NCI-H1105 (cell line): Measurements from ENCODE around the gene TEDC1.

Experiments used
- DNase-seq: peaks from one replicate; lab custom pipeline; 2025; lab: John Stamatoyannopoulos, UW

Gene TEDC1

DNA sequence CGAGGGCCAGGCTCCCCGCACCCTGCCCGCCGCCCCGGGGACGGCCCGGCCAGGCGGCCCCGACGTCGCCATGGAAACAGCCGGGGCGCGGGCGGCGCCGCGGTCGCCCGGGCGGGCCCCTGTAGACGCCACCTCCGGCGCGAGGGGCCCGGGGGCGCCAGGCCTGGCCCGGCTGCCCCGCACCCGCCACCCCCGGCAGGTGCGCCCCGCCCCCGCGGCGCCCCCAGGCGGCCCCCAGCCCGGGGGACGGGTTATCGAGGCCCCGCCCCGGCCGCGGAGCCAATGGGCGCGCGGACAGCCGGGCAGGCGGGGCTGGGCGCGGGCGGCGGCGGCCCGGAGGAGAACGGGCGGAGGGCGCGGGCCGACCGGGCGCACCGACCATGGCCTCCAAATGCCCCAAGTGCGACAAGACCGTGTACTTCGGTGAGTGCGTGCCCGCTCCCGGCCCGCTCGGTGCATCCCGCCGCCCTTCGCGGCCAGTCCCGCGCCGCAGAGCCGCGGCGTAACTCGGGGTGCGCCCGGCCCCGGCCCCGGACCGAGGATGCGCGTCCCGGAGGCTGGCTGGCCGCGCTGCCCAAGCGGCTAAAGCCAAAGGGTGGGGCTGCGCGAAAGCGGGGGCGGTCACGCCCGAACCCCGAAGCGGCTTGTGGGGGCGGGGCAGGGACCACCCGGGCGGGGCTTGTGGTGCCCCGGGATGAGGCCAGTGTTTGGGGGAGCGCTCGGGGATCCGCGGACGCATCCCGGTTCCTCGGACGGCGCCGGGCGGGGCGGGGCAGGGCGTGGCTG lies 16.4 kb upstream of the TEDC1 start, which contains the start of gene CRIP2:
TSS of gene CRIP2 (plus strand) at position 339 of the 786 bp plus-strand sequence. CDS start at position 381, 42 bp downstream.
- DNase-seq, result peak; percentile 76

DNA sequence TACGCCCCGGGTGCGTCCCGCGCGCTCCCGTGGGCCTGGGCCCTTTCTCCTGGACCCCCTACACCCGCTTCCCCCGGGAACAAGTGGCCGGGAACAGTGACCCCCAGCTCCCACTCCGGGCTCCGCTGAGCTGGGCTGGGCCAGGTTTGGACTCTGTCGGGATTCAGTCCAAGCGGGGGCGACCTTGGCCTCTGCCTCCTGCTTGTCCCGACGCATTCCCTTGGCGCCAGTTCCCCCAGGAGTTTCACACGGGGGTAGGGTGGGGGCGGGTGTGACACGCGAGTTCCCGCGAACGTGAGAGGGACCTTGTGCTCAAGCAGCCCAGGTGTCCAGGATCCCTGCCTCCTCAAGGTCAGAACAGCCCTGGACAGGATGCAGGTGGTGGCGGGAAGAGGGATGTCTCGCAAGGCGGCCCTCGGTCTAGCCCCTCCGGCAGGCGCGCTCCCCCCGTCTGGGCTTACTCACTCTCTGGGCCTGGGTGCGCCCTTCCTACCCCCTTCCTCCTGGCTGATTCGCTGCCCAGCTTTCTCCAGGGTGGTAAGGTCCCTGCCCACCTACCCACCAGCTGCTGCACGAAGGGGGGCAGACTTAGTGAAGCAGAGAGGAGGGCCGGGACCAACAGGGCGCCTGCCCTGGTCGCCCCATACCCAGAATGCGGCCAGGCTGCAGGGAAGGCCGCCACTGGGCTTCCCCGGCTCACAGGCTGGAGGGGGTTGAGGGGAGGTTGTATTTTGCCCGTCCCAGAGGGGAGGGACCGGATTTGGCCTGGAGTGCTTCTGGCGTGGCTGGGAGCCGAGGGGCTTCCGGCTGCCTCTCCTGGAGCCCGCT lies 15.6 kb upstream of the TEDC1 start:
- no peak for DNase-seq

DNA sequence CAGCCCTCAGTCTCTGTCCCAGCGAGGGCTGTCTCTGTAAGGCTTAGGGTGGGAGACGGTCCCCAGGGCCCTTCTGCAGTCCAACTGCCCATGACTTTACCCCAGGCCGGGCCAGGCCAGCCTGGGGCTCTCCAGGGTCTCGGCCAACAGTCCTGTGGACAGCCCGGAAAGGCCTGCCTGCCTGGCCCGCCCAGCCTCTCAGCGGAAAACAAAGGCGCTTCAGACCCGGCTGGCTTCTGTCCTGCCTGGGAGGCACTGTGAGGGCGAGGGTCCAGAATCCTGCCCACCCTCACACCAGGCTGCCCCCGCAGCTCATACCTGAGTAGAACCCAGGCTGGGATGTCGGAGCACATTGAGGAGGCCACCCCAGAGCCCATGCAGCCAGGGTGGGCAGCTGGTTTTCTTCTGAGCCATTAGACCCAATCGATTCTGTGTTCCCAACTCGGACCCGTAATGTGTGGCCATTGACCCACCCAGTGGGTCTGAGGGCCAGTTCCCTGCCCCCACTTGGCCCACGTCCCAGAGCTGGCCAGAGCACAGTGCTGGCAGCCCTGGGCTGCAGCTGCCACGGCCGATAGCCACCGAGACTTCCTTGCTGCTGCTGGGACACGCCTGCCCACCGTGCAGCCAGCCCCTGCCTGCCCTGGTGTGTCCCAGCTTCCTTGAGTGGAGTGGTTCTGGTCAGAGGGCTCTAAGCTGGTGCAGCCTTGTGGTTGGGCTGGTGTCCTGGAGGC lies 14.8 kb upstream of the TEDC1 start:
- DNase-seq, result no peak

DNA sequence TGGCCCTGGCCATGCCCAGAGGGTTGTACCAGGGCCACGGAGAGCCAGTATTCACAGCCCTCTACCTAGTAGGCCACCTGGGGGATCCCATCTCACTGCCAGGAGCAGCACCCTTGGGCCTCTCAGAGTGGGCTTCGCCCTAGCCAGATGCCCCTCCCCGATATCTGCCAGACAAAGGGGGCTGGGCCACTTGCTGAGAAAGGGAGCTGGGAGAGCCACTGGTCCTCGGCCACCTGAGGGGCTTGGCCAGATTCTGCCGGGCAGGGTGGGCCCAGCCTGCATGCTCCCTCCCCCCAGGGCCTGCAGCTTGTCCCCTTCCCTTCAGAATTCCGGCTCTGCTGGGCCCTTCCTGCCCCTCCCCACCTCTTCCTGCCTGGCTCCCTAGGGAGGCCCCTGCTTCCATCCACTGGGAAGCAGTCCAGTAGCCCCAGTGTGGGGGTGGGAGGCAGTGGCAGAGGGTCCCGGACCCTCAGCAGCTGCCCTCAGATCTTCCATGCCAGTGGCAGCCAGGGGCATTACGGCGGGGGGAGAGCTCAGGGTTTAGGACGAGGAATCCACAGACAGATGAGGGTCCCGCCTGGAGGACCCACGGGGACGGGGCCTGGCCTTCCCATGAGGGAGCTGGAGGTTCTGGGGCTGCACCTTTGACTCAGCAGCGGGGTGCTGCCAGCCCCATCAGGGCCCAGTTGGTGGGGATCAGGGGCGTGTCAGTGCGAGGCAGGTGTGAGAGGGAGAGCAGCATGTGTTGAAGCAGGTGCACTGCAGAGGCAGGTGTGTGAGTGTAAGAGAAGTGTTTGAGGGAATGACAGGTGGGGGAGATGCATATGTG lies 14.0 kb upstream of the TEDC1 start:
- no peak for DNase-seq

DNA sequence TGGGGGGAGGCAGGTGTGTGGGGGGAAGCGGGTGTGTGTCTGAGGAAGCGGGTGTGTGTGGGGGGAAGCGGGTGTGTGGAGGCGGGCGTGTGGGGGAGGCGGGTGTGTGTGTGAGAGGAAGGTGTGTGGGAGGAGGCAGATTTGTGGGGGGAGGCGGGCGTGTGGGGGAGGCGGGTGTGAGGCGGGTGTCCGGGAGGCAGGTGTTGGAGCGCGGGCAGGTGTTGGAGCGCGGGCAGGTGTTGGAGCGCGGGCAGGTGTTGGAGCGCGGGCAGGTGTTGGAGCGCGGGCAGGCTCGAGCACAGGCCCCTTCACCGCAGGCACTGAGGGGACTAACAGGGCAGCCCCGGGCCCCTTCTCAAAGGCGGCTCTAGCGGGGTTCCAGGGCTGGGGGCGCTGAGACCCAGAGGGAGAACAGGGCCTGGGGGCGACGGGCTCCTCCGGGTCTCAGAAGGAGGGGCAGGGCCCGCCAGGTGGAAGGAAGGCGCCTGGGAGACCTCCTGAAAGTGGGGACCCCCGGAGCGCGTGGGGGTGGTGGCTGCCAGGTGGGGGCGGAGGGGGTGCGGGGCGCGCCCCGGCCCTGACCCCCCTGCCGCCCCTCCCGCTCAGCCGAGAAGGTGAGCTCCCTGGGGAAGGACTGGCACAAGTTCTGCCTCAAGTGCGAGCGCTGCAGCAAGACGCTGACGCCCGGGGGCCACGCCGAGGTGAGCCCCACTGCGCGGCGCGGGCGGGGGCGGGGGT lies 13.2 kb upstream of the TEDC1 start:
- peak; percentile 17 for DNase-seq

DNA sequence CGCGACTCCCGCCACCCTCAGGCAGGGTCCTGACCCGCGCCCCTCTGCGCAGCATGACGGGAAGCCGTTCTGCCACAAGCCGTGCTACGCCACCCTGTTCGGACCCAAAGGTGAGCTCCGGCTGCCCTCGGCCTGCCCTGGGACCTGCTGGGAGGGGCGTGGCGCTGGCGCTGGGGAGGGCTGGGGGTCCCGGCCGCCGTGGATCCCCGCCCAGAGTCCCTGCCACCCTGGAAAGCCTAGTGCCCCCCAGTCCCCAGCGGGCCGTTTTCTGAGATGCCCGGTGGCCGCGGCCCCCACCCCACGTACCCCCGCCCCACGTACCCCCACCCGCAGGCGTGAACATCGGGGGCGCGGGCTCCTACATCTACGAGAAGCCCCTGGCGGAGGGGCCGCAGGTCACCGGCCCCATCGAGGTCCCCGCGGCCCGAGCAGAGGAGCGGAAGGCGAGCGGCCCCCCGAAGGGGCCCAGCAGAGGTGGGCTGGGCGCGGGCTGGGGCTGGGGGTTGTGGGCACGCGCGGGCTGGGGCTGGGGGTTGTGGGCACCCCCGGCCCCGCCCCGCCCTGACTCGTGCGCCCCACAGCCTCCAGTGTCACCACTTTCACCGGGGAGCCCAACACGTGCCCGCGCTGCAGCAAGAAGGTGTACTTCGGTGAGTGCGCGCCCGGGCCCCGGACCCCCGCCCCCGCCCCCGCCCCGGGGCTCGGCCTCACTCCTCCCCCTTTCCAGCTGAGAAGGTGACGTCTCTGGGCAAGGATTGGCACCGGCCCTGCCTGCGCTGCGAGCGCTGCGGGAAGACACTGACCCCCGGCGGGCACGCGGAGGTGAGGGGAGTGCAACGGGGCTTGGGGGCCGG lies 12.4 kb upstream of the TEDC1 start:
- no peak for DNase-seq

DNA sequence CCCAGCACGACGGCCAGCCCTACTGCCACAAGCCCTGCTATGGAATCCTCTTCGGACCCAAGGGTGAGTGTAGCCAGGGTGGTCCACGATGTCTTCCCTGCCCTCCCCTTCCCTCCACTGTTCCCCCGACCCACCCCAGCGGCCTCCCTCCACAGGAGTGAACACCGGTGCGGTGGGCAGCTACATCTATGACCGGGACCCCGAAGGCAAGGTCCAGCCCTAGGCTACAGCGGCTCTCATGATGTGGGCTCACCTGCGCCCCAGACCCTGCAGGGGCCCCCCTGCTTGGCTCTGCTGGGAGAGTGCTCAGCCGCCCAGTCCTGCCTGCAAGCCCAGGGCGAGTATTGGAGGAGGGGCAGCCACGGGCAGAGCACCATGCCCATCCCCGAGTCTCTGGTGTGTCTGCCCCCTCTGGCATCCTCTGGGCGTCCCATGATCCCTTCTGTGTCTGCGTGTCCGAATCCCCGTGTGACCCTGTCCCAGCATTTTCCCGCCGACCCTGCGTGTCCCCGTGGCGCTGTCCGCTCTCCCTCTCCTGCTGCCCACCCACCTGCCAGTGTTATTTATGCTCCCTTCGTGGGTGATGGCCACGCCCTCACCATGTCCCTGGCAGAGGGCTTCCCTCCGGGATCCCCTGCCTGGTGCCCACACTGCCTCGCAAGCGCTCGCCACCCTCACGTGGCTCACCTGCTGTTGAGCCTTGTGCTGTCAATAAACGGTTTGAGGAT lies 11.5 kb upstream of the TEDC1 start:
- no peak for DNase-seq

DNA sequence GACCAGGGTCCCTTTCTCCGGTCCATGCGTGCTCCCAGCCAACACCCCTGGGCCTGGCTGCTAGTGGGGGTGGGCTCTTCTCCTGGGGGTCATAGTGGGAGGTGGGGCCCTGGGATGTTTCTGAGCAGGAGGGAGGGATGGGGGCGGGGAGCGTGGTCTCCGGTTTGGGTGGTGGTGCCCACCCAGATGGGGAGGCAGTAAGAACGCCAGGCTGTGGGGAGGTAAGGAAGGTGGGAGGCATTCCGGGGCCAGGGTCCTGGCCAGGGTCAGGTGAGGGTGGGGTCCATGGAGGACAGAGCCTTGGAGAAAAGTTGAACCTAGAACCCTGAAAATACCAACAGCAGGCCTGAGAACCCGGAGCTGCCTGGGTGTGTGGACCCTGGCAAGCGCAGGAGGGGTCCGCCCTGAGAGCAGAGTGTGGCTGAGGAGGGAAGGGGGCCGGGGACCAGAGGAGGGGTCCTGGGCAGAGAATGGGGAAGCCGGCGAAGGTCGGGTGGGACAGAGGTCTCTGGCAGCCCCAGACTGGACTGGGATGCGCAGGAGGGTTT lies 10.8 kb upstream of the TEDC1 start:
- no peak for DNase-seq

DNA sequence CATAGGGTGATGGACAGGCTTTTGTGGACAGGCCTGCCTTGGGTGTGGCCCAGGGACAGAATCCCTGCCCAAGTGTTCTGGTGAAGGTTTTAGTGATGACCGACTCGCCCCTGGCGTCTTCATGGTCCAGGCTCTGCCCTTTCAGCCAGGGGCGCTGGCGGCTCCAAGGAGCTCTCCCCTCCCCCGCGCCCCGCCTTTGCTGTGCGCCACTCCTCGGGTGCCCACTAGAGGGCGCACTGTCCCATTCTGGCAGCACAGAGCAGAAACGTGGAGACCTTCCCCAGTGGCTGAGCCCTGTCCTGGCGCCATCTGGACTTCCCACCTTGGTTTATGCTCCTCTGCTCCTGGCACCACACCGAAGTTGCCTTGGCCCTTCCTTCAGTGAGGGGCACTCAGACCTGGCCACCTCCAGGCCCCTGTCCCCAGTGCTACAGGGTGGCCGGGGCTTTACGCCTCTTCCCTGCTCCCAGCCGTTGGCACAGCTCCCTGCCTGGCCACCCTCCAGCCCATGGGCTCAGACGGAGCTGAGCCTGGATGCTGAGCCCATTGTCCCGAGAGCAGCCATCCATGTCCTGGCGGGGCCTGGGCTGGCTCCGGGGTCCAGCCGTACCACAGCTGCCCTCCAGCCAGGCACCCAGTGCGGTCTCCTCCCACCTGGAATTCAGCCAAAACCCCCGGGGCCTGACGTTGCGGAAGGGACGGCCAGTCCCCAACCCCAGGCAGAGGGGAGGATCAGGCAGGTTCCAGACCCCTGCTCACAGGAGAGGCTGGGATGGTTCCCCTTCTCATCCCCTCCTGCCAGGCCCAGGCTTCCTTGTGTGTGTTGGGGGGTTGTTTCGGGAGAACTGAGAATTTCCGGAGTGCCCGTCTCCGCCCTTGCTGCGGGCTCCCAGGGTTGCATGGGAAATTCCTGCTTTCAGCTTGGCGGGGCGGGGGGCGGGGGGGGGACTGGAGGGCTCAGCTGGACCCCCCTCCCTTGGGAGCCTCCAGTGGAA lies 9.9 kb upstream of the TEDC1 start:
- DNase-seq, result peak; percentile 80

DNA sequence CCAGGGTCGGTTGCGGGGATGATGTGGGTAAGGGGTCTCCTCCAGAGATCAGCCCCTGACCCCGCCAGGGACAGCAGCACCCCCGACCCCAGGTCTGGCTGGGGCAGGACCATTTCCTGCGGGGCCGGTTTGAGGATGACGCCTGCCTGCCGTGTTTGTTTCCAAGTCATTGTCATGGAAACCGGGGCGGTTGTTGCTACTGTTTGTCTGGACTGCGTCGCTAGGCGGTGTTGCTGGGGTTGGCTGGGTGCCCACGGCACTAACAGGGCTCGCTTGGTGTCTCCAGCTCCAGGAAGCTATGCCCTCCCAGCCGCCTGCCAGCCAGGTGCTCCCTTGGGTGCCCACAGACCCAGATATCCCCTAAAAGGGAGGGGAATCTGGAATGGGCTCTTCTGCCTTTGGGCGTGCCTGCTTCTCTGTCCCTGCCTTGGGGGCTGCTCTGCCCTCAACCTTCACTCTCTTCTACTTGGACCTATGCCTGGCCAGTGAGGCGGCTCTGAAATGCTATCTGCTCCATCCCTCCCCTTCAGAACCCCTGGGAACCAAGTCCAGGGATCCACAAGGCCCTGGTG lies 9.1 kb upstream of the TEDC1 start:
- DNase-seq, result peak; percentile 96

DNA sequence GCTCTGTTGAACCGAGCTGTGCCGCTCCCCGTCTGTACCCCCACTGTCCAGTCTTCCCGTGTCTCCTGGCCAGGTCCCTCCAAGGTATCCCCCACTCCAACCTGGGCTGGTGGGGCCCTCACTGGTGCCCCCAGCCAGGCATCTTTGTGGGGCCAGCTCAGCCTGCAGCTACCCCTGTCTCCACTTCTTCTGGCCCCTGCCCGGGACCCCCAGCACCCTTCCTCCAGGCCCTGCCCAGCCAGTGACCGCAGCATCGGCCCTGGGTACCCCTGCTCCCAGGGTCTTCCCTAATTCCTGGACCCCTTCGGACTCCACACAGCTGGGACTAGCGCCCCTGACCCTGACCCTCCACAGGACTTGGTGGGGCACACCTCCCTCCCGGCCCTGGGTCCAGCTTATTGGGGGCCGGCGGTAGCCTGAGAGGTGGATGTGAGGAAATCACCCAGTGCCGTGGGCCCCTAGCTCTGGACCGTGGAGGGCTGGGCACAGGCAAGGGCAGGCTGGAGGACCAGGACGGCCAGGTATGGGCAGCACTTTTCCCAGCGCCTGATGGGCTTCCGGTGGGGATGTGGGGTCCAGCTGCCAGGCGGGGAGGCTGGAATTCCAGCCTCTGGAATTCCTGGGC lies 8.4 kb upstream of the TEDC1 start:
- no peak for DNase-seq

DNA sequence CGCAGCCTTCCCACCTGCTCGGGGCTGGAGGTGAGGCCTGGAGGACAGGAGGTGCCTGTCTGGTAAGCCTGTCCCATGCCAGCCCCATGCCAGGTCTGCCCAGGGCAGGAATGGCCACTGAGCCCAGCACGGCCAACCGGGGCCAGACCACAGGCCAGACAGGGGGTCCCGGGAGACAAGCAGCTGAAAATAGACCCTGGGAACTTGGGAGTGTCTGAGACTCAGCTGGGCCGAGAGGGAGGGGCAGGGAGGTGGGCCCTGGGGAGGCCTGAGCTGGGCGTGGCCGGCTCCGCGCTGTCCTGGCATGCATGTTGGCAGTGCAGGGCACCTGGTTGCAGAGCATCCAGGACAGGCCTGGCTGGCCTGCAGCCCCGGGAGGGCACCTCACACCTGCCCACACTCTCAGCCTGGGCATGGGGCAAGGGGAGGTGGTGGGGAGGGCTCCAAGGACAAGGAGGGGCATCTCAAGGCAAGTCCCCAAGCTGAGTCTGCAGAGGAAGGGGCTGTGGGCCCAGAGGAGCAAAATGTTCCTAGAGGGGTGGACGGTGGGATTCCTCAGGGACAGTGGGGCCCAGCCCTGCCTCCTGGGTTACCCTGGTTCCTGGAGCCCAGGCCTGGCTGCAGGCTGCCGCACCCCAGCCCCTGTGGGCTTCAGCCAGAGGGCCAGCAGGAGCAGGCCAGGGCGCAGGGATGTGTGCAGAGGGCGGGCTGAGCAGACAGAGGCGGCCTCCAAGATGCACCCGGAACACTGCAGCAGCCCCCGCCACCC lies 7.6 kb upstream of the TEDC1 start:
- DNase-seq, result no peak

DNA sequence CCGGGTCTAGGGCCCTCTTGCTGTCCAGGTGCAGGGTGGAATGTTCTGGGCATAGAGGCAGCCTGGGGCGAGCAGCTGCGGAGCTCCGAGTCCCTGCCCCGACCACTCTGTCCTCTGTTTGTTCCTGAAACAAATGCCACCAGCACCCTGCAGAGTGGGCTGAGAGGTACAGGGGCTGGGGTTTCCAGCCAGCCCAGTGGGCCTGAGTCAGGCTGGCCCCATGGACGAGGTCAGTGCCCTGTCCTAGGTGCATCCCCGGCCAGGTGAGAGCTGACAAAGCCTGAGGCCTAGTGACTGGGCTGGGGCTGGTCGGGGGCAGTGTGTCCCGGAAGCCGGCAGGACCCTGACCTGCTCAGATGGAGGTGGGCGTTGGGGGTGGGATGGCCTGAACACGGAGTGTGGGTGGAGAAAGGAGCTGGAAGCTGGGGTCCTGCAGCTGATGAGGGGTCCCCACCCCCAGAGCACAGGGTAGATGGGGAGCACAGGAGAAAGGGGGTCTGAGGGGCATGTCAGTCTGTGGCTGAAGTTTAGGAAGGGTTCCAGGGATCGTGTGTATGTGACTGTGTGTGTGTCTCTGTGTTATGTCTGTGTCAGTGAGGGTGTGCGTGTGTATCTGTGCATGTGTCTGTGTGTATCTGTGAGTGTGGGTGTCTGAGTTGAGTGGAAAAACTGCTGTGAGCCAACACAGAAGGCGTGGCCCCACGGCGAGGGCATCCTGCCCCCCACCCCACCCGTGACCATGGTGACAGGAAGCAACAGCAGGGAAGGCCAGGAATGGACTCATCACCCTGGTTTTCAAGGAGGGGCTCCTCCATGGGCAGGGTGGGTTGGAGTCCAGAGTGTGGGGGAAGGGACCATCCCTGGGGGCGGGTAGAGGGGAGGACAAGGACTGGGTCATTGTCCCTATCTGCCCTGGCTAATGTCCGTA lies 6.7 kb upstream of the TEDC1 start:
- no peak for DNase-seq

DNA sequence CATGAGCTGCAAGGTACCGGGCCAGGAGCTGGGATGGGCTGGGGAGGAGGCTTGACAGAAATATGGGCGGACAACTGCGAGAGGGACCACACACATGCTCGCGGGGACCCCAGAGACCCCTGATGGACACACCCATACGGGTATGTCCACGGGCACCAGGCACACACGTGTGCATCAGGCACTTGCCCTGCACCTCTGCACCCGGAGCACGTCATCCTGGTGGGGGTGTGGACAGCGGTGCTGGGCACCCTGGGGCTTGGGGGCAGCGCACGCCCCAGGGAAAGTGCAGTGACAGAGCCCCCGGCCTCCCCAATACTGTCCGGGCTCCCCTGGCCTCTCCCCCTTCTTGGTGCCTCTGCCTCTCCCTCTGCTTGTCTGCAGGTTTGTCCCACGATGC lies 6.1 kb upstream of the TEDC1 start:
- no peak for DNase-seq

DNA sequence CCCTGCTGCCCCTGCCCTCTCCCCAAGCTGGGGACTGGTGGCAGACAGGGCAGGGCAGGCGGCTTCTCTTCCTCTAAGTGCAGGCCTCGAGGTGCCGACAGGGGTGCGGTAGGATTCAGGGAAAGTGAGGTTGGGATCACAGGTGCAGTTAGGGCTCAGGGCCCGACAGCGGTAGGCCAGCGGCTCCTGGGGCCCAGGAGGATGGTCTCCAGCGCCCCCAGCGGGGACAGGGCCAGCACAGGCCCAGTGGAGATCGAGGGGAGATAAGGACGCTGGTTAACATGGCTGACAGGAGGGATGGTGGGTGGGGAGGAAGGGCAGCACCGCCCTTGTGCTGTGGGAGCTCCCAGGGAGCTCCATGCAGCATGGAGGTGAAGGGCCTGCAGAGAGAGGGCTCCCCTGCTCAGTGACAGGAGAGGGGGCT lies 5.3 kb upstream of the TEDC1 start:
- DNase-seq, result no peak
